SU-DHL-6 (cell line): Measurements from ENCODE around the gene UBE2L5.

Experiments
- H2AFZ ChIP-seq: fragments of 200-600 bp; sonication (generic); 2 replicates; pipeline ENCODE4 v1.6.1; 2014; ENCODE audit warnings: low read depth, mild to moderate bottlenecking, moderate library complexity, mixed read lengths, antibody characterized with exemption, low read length; ENCODE audit not compliant: severe bottlenecking
- H3F3A ChIP-seq: fragments of 200-600 bp; shearing (Covaris generic); 2 replicates; pipeline ENCODE4 v1.6.0; 2016; ENCODE audit warnings: antibody characterized with exemption, mild to moderate bottlenecking; ENCODE audit not compliant: insufficient read depth
- H3K27ac ChIP-seq: fragments of 200-600 bp; sonication (generic); 2 replicates; pipeline ENCODE4 v1.5.1; 2016; ENCODE audit warnings: low read depth, mild to moderate bottlenecking, low read length, moderate library complexity, mixed read lengths
- H3K27me3 ChIP-seq: fragments of 200-600 bp; sonication (generic), shearing (Covaris generic); 2 replicates; pipeline ENCODE4 v1.6.0; 2014; ENCODE audit warnings: mild to moderate bottlenecking, low read length
- H3K36me3 ChIP-seq: fragments of 200-600 bp; sonication (generic); 2 replicates; pipeline ENCODE4 v1.6.1; 2014; ENCODE audit warnings: mild to moderate bottlenecking, low read length, mixed read lengths
- H3K4me2 ChIP-seq: fragments of 300-600, 200-600 bp; shearing (Covaris generic), sonication (generic); 2 replicates; pipeline ENCODE4 v1.6.0; 2014; ENCODE audit warnings: low read length, low read depth, mild to moderate bottlenecking; ENCODE audit not compliant: poor library complexity, severe bottlenecking
- H3K4me3 ChIP-seq: fragments of 200-600 bp; sonication (generic); 2 replicates; pipeline ENCODE4 v1.5.1; 2014; ENCODE audit warnings: antibody characterized with exemption, low read length, mild to moderate bottlenecking, mixed read lengths; ENCODE audit not compliant: insufficient read depth, poor library complexity, severe bottlenecking
- H3K79me2 ChIP-seq: fragments of 200-600 bp; sonication (generic); 2 replicates; pipeline ENCODE4 v1.6.1; 2014; ENCODE audit warnings: mild to moderate bottlenecking, low read length, moderate library complexity; ENCODE audit not compliant: insufficient read depth
- H3K9ac ChIP-seq: fragments of 200-600 bp; sonication (generic); 2 replicates; pipeline ENCODE4 v1.7.0; 2014; ENCODE audit warnings: mild to moderate bottlenecking, low read length
- H3K9me2 ChIP-seq: fragments of 200-600 bp; sonication (generic); replicated peaks from 2 replicates; pipeline ENCODE4 v1.6.1; 2014; ENCODE audit warnings: low read length; ENCODE audit not compliant: insufficient read depth
- H3K9me3 ChIP-seq: fragments of 200-600 bp; sonication (generic); 2 replicates; pipeline ENCODE4 v1.6.1; 2014; ENCODE audit warnings: low read length, mixed read lengths; ENCODE audit not compliant: insufficient read depth
- H4K20me1 ChIP-seq: fragments of 200-600 bp; sonication (generic); 2 replicates; pipeline ENCODE4 v1.6.1; 2014; ENCODE audit warnings: low read depth, mild to moderate bottlenecking, antibody characterized with exemption, low read length, moderate library complexity, mixed read lengths
- EZH2phosphoT487 ChIP-seq: fragments of 200-600 bp; sonication (generic), shearing (Covaris generic); conservative IDR thresholded peaks from 2 replicates; pipeline ENCODE4 v1.6.1; 2018; ENCODE audit warnings: mild to moderate bottlenecking, antibody characterized with exemption, low read length, moderate library complexity, mixed read lengths
- TF ChIP-seq, protein P1 (sequence below): fragments of 200-600 bp; sonication (generic); IDR thresholded peaks from one replicate; pipeline ENCODE4 v1.5.1; 2017; ENCODE audit warnings: antibody characterized with exemption, mild to moderate bottlenecking, low read length, moderate library complexity; ENCODE audit not compliant: insufficient read depth, poor library complexity, severe bottlenecking

UBE2L5 gene

DNA sequence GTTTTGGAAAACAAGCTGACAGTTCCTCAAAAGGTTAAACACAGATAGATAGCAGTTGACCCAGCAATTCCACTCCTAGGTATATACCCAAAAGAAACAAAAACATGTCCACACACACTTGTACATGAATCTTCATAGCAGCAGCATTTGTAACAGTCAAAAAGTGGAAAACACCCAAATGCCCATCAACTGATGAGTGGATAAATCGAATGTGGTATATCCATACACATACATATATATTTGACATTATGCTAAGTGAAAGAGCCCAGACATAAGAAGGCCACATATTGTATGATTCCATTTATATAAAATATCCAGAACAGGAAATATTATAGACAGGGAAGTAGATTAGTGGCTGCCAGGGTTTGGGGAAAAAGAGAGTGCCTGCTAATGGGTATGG is 51.4 kb downstream of the UBE2L5 start:
- Histone ChIP-seq H3K27me3 (no peaks in the 10 kb centered on the region), H3K4me2 (no peak overlapping the region), H4K20me1 (no peaks in the 10 kb centered on the region), H3K4me3 (no peak overlapping the region), H2AFZ (no peak overlapping the region), H3K27ac (no peak overlapping the region), H3K9me3 (no peaks in the 10 kb centered on the region), H3K79me2 (no peaks in the 10 kb centered on the region), H3K36me3 (no peaks in the 10 kb centered on the region), H3F3A (no peaks in the 10 kb centered on the region), H3K9ac (no peak overlapping the region), H3K9me2 (no peaks in the 10 kb centered on the region)
- TF ChIP-seq EZH2phosphoT487 = no peak
- TF ChIP-seq, protein P1, sequence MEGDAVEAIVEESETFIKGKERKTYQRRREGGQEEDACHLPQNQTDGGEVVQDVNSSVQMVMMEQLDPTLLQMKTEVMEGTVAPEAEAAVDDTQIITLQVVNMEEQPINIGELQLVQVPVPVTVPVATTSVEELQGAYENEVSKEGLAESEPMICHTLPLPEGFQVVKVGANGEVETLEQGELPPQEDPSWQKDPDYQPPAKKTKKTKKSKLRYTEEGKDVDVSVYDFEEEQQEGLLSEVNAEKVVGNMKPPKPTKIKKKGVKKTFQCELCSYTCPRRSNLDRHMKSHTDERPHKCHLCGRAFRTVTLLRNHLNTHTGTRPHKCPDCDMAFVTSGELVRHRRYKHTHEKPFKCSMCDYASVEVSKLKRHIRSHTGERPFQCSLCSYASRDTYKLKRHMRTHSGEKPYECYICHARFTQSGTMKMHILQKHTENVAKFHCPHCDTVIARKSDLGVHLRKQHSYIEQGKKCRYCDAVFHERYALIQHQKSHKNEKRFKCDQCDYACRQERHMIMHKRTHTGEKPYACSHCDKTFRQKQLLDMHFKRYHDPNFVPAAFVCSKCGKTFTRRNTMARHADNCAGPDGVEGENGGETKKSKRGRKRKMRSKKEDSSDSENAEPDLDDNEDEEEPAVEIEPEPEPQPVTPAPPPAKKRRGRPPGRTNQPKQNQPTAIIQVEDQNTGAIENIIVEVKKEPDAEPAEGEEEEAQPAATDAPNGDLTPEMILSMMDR = no peak

DNA sequence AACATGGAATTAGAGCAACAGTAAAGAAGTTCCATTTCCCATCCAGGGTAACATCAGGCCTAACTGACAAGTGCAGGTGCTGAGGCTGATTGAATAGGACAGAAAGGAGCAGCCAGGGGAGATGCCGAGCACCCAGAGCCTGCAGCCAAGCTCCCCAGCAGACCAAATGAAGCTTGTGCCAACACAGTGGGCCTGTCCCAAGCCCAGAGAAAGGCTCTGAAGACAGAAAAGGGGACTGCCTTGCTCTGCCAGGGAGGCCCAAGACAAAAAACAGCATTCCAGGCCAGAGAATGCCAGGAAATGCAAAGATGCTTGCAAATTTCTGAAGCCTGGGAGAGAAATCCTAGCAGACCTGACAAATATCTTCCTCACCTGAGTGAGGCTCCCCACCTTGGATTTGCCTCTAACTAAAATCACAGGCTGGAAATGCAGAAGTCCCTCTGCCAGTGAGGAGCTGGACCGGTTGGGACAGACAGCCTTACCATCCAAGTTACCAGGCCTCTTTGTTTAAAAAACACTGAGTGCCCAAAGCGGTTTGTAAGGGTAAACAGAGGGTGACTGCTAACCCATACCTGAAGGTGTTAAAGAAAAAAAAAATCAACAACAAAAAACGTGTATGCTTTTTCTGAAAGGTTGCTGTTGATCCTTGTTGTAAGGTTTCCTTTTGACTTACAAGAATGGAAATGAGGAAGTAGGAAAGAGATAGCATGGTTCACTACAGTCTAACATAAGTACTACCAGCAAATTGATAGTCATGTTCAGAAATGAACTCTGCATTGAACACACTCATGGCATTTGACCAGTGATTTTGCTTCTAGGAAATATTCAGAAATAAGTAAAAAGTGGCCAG is 55.3 kb downstream of the UBE2L5 start:
- H3F3A ChIP-seq = no peaks in the 10 kb centered on the region
- no peak overlapping the region for H3K27ac ChIP-seq
- H3K4me2 ChIP-seq = no peak overlapping the region

More for the DNA sequence above, 55.3 kb downstream of the UBE2L5 start:
- H3K9me3 ChIP-seq = no peaks in the 10 kb centered on the region
- H3K79me2 ChIP-seq = no peaks in the 10 kb centered on the region
- no peak overlapping the region for H2AFZ ChIP-seq
- H3K36me3 ChIP-seq = no peaks in the 10 kb centered on the region
- no peaks in the 10 kb centered on the region for H3K9me2 ChIP-seq
- TF ChIP-seq, protein P1 = no peak
- TF ChIP-seq EZH2phosphoT487 = no peak
- H3K27me3 ChIP-seq = no peaks in the 10 kb centered on the region
- no peak overlapping the region for H3K4me3 ChIP-seq
- no peaks in the 10 kb centered on the region for H4K20me1 ChIP-seq
- no peak overlapping the region for H3K9ac ChIP-seq
